GM12892 (cell line): Measurements from ENCODE around the gene PDIA5.

Experiments
- POLR2A ChIP-seq: IDR thresholded peaks from 2 replicates; pipeline ENCODE4 v1.6.1; 2011; ENCODE audit warnings: low read depth, low read length, control low read depth
- POLR2AphosphoS5 ChIP-seq: IDR thresholded peaks from 2 replicates; pipeline ENCODE4 v1.6.1; 2011; ENCODE audit warnings: low read depth, low read length, control low read depth
- TAF1 ChIP-seq: IDR thresholded peaks from 2 replicates; pipeline ENCODE4 v1.6.1; 2011; ENCODE audit warnings: low read depth, mild to moderate bottlenecking, control low read depth, low read length, borderline replicate concordance

GRCh38 chr3:123119802-123120201, 53.0 kb downstream of the PDIA5 start:
- TF ChIP-seq POLR2A = no peak
- TF ChIP-seq POLR2AphosphoS5 = no peak
- TF ChIP-seq TAF1 = no peak
